NCI-H526 treated with DMSO at 0.1 percent for 48 hours (cell line): ENCODE results near the gene ADGRL1.
"Not testable (repeated sequence)": the region's sequence is repeated elsewhere in the genome, so short reads cannot be mapped to it uniquely, and the experiment has no call there.

Source experiments
- DNase-seq: peaks from one replicate; lab custom pipeline; 2025; lab: John Stamatoyannopoulos, UW

The ADGRL1 gene

DNA sequence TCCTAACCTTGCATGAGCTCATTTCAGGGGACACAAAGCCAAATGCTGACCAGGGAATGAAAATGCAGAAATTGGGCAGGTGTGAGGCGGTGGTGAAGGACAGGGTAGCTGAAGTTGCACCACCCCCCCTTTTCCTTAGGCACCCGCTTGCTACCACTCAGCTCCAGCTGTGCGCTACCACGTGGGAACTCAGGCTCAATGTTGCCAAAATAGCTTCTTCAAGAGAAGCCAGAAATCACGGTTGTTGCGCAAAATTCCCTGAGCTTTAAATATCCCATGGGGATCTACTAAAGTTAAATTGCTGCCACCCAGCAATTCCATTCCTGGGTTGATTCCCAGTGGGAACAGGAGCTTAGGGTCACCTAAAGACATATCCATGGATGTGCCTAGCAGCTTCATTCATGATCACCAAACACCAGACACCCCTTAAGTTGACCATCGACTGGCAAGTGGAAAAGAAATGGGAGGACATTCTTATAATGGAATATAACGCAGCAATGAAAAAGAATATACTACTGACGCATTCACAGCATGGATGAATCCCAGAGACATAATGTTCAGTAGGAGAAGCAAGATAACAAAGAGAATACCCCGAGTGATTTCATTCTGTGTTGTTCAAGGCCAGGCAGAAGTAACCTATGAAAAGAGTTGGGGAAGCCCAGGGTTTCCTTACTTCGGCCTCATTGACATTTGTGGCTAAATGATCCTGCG lies 12.8 kb upstream of the ADGRL1 start:
- no peak for DNase-seq

DNA sequence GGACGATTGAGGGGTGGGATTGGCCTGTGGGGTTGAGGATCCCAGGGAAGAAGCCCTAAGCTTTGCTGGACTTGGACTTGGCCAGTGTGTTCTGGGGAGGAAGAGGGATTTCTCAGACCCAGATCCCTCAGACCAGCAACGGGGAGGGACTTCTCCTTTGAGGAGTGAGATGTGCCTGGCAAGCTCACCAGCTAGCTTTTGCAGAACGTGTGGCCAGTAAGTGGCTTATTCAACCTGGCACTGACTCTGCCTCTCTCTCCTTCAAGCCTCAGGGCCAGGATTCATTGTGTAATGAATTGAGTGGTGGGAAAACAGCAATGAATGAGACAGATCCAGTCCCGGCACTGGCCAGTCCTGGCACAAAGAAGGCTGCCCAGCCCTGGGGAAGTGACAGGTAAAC lies 11.9 kb upstream of the ADGRL1 start:
- DNase-seq, result not testable (repeated sequence)

- DNase-seq, result no peak
Observed at GRCh38 chr19:14214580-14214979, 8.6 kb upstream of the ADGRL1 start.

GRCh38 chr19:14210182-14210581 lies 4.2 kb upstream of the ADGRL1 start:
- not testable (repeated sequence) for DNase-seq

GRCh38 chr19:14209401-14209800 lies 3.4 kb upstream of the ADGRL1 start:
- not testable (repeated sequence) for DNase-seq

GRCh38 chr19:14208496-14208895 lies 2.5 kb upstream of the ADGRL1 start:
- not testable (repeated sequence) for DNase-seq

DNA sequence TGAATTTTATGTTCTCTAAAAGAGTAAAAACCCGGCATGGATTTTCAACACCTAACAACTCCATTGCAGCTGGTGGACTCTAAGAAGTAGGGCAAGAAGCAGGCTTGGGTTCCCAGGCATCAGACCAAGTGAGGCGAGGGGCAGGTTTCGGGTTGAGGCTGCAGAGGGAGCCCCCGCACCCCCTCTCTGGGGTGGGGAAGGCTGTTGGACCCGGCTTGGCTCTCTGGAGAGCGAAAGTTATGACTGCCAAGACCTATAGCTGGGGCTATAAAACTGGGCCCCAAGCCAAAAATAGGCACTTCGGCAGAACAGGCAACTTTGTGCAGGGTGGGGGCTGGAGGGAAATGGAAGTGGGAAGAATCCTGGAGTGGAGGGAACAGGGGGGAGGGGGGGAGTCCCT lies 1.8 kb upstream of the ADGRL1 start:
- not testable (repeated sequence) for DNase-seq

DNA sequence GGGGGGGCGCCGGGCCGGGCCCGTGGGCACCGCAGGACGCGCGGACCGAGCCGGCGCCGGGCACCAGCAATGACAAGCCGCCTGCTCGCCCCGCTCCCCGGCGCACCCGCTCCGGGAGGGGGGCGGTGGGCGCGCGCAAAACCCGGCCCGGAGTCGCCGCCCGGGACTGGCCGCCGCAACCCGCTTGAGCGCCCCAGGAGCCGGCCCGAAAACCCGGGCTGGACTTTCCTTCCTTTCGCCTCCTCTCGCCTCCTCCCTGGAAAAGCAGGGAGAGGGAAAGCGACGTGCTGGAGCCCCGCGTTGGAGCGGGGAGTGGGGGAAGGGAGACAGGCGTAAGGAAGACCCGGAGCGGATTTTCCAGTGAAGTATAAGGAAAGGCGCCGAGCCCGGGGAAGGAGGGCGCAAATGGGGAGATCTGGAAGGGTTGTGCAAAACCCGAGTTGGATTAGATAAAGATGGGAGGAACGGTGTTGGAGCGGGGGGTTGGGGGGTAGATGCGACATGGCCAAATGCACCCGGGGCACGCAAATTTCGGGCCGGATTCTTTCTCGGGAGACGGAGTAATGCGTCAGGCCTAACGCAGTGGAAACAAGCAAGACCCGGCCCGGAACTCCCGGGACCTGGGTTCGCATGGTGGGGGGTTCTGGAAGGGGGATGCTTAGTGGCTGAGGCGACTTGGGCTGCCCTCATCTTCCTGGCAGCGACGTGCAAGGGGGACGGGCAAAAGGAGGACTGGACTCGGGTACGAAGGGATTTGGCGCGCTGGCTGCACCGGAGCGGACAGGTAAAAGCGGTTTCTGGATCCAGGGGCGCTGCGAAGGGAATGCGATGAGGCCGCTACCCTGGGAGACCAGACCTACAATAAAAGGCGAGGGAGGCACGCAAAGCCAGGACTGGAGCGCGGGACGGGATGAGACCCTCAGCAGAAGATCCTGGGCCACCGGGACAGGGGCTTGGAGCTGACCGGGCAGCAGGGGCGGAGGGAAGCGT lies 1.1 kb upstream of the ADGRL1 start:
- DNase-seq, result peak; percentile 78

- not testable (repeated sequence) for DNase-seq
Observed at GRCh38 chr19:14206308-14206707, 339 bp upstream of the ADGRL1 start.

GRCh38 chr19:14204676-14205451 lies 1.1 kb downstream of the ADGRL1 start:
- not testable (repeated sequence) for DNase-seq

DNA sequence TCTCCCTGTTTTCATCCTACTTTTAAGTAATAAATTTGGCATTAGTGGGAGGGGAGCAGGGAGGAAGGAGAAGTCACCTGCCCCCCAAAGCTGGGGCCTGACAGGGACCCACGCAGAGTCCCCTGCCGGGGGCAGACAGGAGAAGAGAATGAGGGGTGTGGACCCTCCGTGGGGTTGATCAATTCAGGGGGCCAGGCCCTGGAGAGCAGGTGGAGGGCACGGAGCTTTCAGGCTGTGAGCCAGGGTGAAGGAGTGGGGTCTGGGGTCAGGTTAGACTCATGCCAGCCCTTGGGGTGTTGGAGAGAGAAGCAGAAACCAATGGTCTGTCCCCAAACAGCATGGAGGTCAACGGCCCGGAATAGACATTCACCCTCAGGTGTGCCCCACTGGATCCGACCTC lies 1.8 kb downstream of the ADGRL1 start:
- not testable (repeated sequence) for DNase-seq

- DNase-seq, result not testable (repeated sequence)
Observed at GRCh38 chr19:14203788-14204187, 2.2 kb downstream of the ADGRL1 start.

DNA sequence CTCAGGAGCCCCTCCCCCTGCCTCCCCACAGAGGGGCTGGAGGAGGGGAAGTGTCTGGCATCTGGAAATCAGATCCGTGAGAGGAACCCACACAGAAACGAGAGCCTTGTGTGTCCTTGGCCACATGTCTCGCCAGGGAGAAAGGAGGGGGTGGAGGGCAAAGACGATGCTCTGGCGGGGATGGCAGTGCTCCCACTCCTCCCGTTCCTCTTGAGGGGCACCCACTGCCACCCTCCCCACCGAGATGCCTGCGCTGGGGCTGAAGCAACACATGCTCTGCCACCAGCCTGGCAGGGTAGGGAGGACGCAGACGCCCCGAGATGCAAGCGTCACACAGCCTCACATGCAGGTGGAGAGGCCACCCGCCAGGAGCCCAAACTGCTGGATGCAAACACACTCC lies 2.8 kb downstream of the ADGRL1 start:
- no peak for DNase-seq

- not testable (repeated sequence) for DNase-seq
Observed at GRCh38 chr19:14201481-14201880, 4.5 kb downstream of the ADGRL1 start.

DNA sequence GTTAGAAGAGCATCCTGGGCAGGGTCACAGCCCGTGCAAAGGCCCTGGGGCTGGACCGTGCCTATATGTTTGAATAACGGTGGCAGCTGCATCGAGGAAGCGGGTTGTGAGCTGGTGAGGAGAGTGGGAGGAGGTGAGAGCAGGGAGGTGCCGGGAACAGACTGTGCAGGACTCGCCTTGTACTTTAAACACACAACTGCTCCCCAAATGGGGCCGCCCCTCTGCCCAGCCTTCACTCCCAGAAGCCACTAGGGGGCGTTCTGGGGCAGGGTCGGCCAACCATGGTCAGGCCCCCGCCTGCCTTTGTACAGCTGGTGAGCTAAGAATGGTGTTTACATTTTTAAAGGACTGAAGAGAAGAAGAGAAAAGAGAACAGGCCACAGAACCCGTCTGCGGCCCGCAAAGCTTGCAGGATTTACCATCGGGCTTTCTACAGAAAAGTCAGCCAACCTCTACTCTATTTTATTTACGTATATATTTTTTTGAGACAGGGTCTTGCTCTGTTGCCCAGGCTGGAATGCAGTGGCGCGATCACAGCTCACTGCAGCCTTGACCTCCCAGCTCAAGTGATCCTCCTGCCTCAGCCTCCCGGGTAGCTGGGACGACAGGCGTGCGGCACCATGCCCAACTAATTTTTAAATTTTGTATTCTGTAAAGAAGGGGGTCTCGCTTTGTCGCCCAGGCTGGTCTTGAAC lies 5.7 kb downstream of the ADGRL1 start:
- not testable (repeated sequence) for DNase-seq

DNA sequence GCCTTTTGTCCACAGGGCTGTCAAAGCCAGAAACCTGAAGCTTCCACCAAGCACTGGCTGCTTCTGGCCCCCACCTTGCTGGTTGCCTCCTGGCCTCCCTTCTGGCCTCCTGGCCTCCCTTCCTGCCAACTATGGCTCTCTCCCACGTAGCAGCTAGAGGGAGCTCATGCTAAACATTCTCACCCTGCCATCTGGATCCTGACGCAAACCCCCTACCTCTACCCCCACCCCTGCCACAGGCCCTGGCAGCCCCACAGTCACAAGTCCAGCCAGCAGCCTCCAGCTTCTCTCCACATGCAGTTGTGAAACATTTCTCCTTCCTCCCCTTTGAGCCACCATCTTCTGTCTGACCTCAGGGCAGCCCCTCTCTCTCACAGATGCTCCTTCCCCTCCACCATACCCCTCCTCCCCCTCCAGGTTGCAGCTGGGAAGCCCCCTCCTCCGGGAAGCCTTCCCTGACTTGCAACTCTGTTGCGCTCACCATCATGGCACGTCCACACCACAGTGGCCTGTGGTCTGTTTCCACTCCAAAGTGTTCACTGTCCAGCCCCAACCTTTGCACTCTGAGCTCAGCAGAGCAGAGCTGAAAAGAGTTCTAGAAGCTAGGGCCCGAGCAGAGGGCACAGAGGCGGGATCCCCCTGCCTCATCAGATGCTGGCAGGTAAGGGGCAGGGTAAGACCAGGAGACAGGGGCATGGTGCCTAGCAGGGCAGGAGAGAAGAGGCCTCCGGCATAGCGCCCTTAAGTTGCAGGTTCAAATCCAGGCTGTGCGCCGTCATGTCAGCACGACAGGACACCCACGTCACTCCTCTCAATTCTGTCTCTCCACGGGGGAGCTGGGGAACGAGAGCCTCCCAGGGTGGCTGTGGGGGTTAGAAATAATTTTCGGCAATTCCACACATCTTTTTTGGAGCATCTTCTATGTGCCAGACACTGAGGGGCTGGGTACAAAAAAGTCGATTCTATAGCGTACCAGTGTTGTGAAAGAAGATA lies 7.3 kb downstream of the ADGRL1 start:
- no peak for DNase-seq

- DNase-seq, result no peak
Observed at GRCh38 chr19:14197882-14198281, 8.1 kb downstream of the ADGRL1 start.

GRCh38 chr19:14197288-14197687 lies 8.7 kb downstream of the ADGRL1 start:
- not testable (repeated sequence) for DNase-seq

GRCh38 chr19:14196105-14196504 lies 9.9 kb downstream of the ADGRL1 start:
- not testable (repeated sequence) for DNase-seq

GRCh38 chr19:14195216-14195615 lies 10.8 kb downstream of the ADGRL1 start:
- not testable (repeated sequence) for DNase-seq
